Gastrocnemius medialis (tissue), 4 donors: ENCODE results near the gene HMCN1.

ENCODE experiments used
- CTCF ChIP-seq, 5 experiments: fragments of 450-650 bp in 3 of 5; fragments of 200-600 bp in 2 of 5; sonication (generic) in 2 of 5; IDR thresholded peaks in 4 of 5; conservative IDR thresholded peaks in 1 of 5; 1 replicate in 4 of 5; 2 replicates in 1 of 5; pipeline ENCODE4 v1.5.1; 2016 to 2019; ENCODE audit warnings: antibody characterized with exemption in 5 of 5, mild to moderate bottlenecking in 3 of 5, moderate library complexity in 3 of 5
- POLR2A ChIP-seq, 2 donors: fragments of 450-650 bp; IDR thresholded peaks; one replicate each; pipeline ENCODE4 v1.6.1; 2017; ENCODE audit warnings: antibody characterized with exemption in 2 of 2, mild to moderate bottlenecking in 2 of 2, moderate library complexity in 2 of 2

DNA sequence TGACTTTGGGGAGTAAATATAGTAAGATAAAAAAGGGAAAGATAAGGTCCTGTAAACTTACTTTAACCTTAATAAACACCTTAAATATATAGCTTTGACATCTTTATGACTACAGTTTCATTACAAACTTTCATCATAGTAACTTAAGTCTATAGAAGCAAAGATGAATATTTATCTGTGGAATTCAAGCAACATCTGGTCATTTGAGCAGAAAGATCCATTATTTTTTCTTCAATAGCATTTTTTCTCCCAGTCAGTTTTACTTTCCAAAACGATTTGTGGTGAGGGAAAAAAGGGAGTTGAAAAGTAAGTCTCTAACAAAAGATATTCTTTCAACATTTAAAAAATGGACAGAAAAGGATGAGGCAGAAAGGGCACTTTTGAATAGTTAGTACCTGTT lies 69.0 kb downstream of the HMCN1 start:
- TF ChIP-seq POLR2A (IDR thresholded peaks at IDR 0.05) (no peak), CTCF (IDR thresholded peaks at IDR 0.05 in 4 of 5, conservative IDR thresholded peaks at IDR 0.05 in 1 of 5) (no peak)
